ENCODE results near the gene UBE3C.
"Not testable (repeated sequence)": the region's sequence is repeated elsewhere in the genome, so short reads cannot be mapped to it uniquely, and the experiment has no call there.

UBE3C gene

GRCh38 chr7:157129907-157130460 lies 8.7 kb upstream of the UBE3C start:
- intact Hi-C loops (cut with DNase I) = loop anchor here (10.0 kb wide), 2 partner anchors 95 to 205 kb away; partner anchors contain the start of gene DNAJB6
- no peak for DNase-seq

GRCh38 chr7:157130849-157131248 lies 7.9 kb upstream of the UBE3C start:
- intact Hi-C loops (cut with DNase I) = loop anchor here (10.0 kb wide), 2 partner anchors 94 to 204 kb away; partner anchors contain the start of gene DNAJB6
- DNase-seq = not testable (repeated sequence)

GRCh38 chr7:157132796-157133195 lies 5.9 kb upstream of the UBE3C start:
- intact Hi-C loops (cut with DNase I) = loop anchor here (10.0 kb wide), 2 partner anchors 92 to 202 kb away; partner anchors contain the start of gene DNAJB6
- DNase-seq = no peak

GRCh38 chr7:157133304-157133703 lies 5.4 kb upstream of the UBE3C start:
- DNase-seq = no peak
- intact Hi-C loops (cut with DNase I) = loop anchor here (10.0 kb wide), 2 partner anchors 91 to 201 kb away; partner anchors contain the start of gene DNAJB6

- intact Hi-C loops (cut with DNase I) = loop anchor here (10.0 kb wide), 2 partner anchors 88 to 198 kb away; partner anchors contain the start of gene DNAJB6
- no peak for DNase-seq
Observed at GRCh38 chr7:157136372-157136771, 2.4 kb upstream of the UBE3C start.

GRCh38 chr7:157138101-157138423 lies 664 bp upstream of the UBE3C start:
- intact Hi-C loops (cut with DNase I) = loop anchor here (10.0 kb wide), 2 partner anchors 87 to 197 kb away; partner anchors contain the start of gene DNAJB6
- no peak for DNase-seq

- DNase-seq = peak in 8 of 10 donors; percentile 9 to 90 (median 38)
- intact Hi-C loops (cut with DNase I) = loop anchor here (10.0 kb wide), 2 partner anchors 86 to 196 kb away; partner anchors contain the start of gene DNAJB6
Observed at GRCh38 chr7:157139111-157139809, 534 bp downstream of the UBE3C start.

GRCh38 chr7:157139810-157140510 lies 1.2 kb downstream of the UBE3C start:
- DNase-seq = no peak

GRCh38 chr7:157140511-157140905 lies 1.8 kb downstream of the UBE3C start:
- no peak for DNase-seq
- intact Hi-C loops (cut with DNase I) = no loop called here

More at GRCh38 chr7:157139810-157140510, 1.2 kb downstream of the UBE3C start:
- intact Hi-C loops (cut with DNase I) = loop anchor here (10.0 kb wide), 2 partner anchors 85 to 195 kb away; partner anchors contain the start of gene DNAJB6

- intact Hi-C loops (cut with DNase I) = no loop called here
- no peak for DNase-seq
Observed at GRCh38 chr7:157141525-157142060, 2.9 kb downstream of the UBE3C start.

GRCh38 chr7:157143788-157144187 lies 5.1 kb downstream of the UBE3C start:
- intact Hi-C loops (cut with DNase I) = no loop called here
- DNase-seq = no peak

- intact Hi-C loops (cut with DNase I) = no loop called here
- DNase-seq = no peak
Observed at GRCh38 chr7:157149317-157149716, 10.6 kb downstream of the UBE3C start.

GRCh38 chr7:157150882-157151281 lies 12.2 kb downstream of the UBE3C start:
- DNase-seq = no peak
- intact Hi-C loops (cut with DNase I) = no loop called here

GRCh38 chr7:157151626-157152339 lies 13.1 kb downstream of the UBE3C start:
- intact Hi-C loops (cut with DNase I) = no loop called here
- DNase-seq = no peak

GRCh38 chr7:157152391-157152937 lies 13.7 kb downstream of the UBE3C start:
- DNase-seq = no peak
- intact Hi-C loops (cut with DNase I) = no loop called here

GRCh38 chr7:157153260-157153659 lies 14.5 kb downstream of the UBE3C start:
- intact Hi-C loops (cut with DNase I) = no loop called here
- no peak for DNase-seq

GRCh38 chr7:157155959-157156358 lies 17.2 kb downstream of the UBE3C start:
- intact Hi-C loops (cut with DNase I) = no loop called here
- no peak for DNase-seq

GRCh38 chr7:157158400-157158799 lies 19.7 kb downstream of the UBE3C start:
- intact Hi-C loops (cut with DNase I) = no loop called here

GRCh38 chr7:157159537-157159936 lies 20.8 kb downstream of the UBE3C start:
- DNase-seq; intact Hi-C loops (cut with DNase I): not testable (repeated sequence)

More at GRCh38 chr7:157158400-157158799, 19.7 kb downstream of the UBE3C start:
- DNase-seq = peak in 1 of 10 donors; percentile 21

- intact Hi-C loops (cut with DNase I) = no loop called here
- DNase-seq = no peak
Observed at GRCh38 chr7:157160433-157160832, 21.7 kb downstream of the UBE3C start.

Data from posterior cingulate gyrus (tissue), 11 donors.